Neutrophil (primary cell): Measurements from ENCODE around the gene PNRC1.

Source experiments
- H3K27ac ChIP-seq: fragments of 200-600 bp; sonication (generic); 2 replicates; pipeline ENCODE4 v1.5.1; 2016; ENCODE audit warnings: mild to moderate bottlenecking, moderate library complexity
- H3K27me3 ChIP-seq: fragments of 200-600 bp; sonication (generic); 2 replicates; pipeline ENCODE4 v1.6.0; 2016; ENCODE audit warnings: mild to moderate bottlenecking
- H3K36me3 ChIP-seq: fragments of 200-600 bp; sonication (generic); 2 replicates; pipeline ENCODE4 v1.5.1; 2017
- H3K4me1 ChIP-seq, 2 experiments: fragments of 200-600 bp in 1 of 2; sonication (generic) in 1 of 2; 1 replicate in 1 of 2; 2 replicates in 1 of 2; pipeline versions ENCODE4 v1.5.1 to v1.6.1; 2013 to 2016; ENCODE audit warnings: low read depth in 1 of 2, low read length in 1 of 2, mild to moderate bottlenecking in 1 of 2, moderate library complexity in 1 of 2; ENCODE audit not compliant: control insufficient read depth in 1 of 2, insufficient read depth in 1 of 2
- H3K4me3 ChIP-seq, 2 experiments: fragments of 200-600 bp in 1 of 2; sonication (generic) in 1 of 2; 1 replicate in 1 of 2; 2 replicates in 1 of 2; pipeline ENCODE4 v1.5.1; 2013 to 2016; ENCODE audit warnings: low read depth in 1 of 2, low read length in 1 of 2, mild to moderate bottlenecking in 1 of 2, moderate library complexity in 1 of 2
- H3K9me3 ChIP-seq: fragments of 200-600 bp; sonication (generic); 2 replicates; pipeline ENCODE4 v1.5.1; 2016
- TF ChIP-seq, protein P1 (sequence below): fragments of 200-600 bp; sonication (generic); IDR thresholded peaks from 2 replicates; pipeline ENCODE4 v1.5.1; 2016; ENCODE audit warnings: antibody characterized with exemption

The PNRC1 gene

DNA sequence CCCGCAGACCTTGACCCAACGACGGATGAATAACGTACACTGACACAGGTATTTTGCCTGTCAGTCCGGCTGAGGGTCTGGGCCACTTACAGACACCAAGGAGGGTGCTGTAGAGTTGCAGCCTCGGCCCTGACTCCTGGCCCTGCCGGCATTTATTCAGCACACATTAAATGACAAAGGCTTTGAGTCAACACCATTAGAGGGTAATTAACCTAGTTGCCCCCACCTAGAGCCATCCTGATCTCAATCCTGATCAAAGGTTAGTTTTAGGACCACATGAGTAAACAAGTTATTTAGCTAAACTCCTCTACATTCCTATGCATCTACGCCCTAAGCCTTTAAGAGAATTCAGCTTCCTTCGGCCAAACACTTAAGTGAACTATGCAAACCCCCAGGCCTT, 53.4 kb downstream of the PNRC1 start:
- TF ChIP-seq, protein P1, sequence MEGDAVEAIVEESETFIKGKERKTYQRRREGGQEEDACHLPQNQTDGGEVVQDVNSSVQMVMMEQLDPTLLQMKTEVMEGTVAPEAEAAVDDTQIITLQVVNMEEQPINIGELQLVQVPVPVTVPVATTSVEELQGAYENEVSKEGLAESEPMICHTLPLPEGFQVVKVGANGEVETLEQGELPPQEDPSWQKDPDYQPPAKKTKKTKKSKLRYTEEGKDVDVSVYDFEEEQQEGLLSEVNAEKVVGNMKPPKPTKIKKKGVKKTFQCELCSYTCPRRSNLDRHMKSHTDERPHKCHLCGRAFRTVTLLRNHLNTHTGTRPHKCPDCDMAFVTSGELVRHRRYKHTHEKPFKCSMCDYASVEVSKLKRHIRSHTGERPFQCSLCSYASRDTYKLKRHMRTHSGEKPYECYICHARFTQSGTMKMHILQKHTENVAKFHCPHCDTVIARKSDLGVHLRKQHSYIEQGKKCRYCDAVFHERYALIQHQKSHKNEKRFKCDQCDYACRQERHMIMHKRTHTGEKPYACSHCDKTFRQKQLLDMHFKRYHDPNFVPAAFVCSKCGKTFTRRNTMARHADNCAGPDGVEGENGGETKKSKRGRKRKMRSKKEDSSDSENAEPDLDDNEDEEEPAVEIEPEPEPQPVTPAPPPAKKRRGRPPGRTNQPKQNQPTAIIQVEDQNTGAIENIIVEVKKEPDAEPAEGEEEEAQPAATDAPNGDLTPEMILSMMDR, result no peak
- Histone ChIP-seq H3K9me3 (no peaks in the 10 kb centered on the region), H3K27me3 (no peaks in the 10 kb centered on the region), H3K27ac (no peak overlapping the region), H3K4me3 (no peak overlapping the region), H3K4me1 (peaks cover 0 to 6% of the 10 kb centered on the region in 2 experiments), H3K36me3 (no peaks in the 10 kb centered on the region)

- TF ChIP-seq, protein P1, result no peak
- Histone ChIP-seq H3K36me3 (no peaks in the 10 kb centered on the region), H3K27me3 (no peaks in the 10 kb centered on the region), H3K4me3 (no peak overlapping the region), H3K4me1 (peaks cover 0 to 5% of the 10 kb centered on the region in 2 experiments), H3K9me3 (no peaks in the 10 kb centered on the region), H3K27ac (no peak overlapping the region)
Observed at GRCh38 chr6:89134723-89135122, 54.2 kb downstream of the PNRC1 start.
